DMS53 (cell line): ENCODE results near the gene IBTK.
"Not testable (repeated sequence)": the region's sequence is repeated elsewhere in the genome, so short reads cannot be mapped to it uniquely, and the experiment has no call there.

Source experiments
- DNase-seq: peaks from one replicate; lab custom pipeline; 2025; lab: John Stamatoyannopoulos, UW

IBTK gene

DNA sequence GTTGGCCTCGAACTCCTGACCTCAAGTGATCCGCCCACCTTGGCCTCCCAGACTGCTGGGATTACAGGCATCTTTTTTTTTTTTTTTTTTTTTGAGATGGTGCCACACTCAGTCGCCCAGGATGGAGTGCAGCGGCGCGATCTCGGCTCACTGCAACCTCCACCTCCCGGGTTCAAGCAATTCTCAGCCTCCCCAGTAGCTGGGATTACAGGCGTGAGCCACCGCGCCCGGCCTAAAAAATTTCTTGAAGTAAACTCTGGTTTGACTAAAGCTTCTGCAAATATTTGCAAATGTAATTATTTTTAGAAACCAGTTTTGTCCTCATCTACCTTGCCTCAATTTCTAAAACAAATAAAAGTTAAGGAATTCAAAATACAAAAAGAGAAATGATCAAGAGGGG is 1.2 kb downstream of the IBTK start:
- DNase-seq: no peak

DNA sequence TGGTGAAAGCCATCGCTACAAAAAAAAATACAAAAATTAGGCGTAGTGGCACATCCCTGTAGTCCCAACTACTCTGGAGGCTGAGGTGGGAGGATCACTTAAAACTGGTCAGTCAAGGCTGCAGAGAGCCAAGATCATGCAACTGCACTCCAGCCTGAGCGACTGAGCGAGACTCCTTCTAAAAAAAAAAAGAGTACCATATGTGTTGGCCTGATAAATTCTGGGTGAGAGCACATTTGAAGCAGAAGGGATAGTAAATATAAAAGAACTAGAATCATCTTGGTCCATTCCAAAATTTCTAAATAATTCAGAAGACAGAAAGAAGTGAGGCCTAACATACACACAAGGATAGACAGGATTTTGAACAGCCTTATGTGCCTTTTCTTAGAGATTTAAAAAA is 2.2 kb downstream of the IBTK start:
- DNase-seq: no peak

DNA sequence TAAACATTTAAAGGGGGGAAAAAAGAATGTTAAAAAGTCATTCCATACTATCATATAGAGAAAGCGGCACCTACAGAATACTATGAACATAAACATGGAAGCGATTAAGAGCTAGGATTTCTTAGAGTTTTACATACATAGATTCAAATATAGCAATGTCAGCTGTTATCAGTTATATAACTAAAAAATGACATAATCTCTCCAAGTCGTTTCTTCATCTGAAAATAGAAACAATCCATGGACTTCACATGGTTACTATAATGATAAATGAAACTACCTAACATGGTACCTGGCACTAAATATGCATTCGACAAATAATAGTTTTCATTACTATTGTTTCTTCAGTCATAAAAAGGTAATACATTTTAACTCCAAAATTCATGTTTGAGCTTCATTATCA is 3.7 kb downstream of the IBTK start:
- DNase-seq: no peak

DNA sequence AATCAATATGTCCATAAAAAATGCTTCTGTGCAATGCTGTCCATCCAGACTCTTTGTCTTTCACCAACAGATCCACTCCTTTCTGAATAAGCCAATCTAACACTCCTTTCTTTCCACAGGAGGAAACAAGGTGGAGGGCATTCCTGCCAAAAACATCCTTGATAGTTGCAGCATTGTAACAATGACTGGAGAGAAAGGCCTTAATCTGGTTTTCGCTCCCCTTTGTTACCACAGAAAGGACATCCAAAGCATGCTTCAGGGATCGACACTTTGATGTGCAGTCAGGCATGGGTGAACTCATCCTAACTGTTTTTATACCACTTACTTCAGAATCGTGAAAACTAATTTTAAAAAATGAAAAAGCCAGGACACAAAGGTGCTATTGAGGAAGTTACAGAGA is 7.4 kb downstream of the IBTK start:
- DNase-seq: no peak

DNA sequence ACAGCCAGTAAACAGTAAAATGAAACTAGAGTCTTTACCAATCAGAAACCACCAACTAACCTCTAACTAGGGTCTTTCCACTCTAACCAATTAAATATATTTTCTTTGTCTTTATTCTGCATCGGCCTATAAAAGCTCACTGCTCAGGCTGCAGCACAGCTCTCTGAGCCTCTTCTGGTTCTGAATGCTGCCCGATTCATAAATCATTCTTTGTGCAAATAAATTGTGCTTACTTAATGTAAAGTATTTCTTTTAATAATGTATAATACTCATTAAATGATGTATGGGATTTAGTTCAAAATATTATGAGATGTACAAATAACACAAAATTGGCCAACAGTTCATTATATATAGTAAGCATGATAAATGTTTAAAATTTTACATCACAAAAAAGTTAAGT is 7.9 kb downstream of the IBTK start:
- no peak for DNase-seq

DNA sequence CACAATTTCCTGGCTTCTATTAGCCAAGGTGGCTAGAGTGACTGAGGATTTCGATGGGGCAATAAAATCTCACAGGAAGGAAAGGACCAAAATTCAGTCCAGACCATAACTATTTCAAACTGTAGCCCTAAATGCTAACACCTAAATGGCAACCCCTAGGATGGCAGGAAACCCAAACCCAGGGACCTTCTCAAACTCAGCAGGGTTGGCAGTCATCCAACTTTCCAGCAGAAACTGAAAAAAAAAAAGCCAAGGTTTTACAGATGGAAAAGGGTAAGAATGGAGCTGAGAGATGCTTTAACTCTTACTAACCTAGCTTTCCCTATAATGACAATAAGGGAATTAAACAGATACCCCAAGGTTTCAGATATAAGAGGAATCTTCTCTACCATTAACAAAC is 10.5 kb downstream of the IBTK start:
- no peak for DNase-seq

DNA sequence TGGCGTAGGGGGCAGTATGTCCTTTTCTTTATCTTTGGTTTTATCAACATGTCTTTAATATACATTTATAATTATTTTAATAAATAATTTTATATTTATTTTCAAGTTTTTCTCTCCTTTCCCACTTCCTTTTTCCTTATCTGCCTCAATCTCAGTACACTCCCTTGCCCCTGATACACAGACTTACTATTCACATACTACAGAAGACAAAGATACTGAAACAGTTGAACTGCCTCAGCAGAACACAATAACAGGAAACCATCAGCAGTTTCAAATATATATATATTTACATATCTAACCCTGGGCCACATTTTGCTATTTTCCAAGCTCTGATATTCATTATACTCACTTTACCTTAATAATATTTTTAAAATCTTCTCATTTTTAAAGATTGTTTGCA is 19.8 kb downstream of the IBTK start:
- no peak for DNase-seq

DNA sequence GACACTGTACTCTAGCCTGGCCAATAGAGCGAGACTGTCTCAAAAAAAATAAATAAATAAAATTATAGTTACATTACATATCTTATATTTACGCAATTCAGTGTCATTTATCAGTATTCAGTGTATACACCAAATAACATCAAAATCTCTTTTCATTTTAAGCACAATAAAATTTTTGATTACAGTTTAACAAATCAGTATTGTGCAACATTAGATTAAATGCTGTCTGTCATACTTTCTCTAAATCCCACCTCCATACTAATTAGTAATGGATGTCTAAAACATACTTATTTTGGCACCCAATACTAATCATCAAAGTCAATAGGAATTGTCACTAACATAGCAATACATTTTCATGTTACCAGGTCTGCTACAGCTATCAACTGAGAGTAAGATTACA is 27.4 kb downstream of the IBTK start:
- no peak for DNase-seq

DNA sequence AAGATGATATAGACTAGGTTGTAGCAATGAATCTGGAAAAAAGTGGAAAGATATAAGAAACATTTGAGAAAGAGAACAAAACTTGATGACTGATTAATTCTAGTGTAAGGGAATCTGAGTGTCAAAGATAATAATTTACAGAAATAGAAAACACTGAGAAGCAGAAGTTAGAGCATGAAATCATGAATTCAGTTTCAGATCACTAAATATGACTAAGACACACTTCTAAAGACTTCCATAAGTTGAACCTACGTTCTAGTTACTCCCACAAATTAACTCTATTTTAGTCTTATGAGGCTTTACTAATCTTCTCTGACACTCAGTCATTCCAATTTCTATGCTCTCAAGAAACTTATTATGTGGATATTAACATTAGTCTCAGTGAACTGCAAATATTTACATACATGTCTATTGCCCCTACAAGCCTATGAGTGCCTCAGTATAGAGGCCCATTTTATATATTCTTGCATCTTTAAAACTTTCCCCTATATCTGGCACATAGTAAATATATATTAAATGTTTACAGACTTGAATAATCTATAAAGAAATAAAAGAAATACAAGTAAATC is 30.4 kb downstream of the IBTK start:
- no peak for DNase-seq

DNA sequence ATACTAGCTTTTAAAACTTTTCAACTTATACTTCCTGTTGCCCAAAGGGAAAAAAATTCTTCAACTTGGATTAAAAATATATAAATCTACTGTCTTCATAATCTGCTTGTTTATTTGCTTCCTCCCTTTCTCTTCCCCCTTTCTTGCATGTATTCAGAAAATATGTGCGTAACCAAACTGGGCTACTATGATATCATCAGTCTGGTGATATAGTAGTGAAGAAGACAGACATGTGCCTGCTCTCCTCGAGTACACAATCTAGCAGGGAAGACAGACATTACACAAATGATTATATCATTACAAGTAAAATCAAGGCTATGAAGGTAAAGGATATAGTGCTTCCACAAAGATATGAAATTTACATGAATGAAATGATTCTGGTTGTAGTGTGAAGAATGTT is 31.0 kb downstream of the IBTK start:
- DNase-seq: no peak

DNA sequence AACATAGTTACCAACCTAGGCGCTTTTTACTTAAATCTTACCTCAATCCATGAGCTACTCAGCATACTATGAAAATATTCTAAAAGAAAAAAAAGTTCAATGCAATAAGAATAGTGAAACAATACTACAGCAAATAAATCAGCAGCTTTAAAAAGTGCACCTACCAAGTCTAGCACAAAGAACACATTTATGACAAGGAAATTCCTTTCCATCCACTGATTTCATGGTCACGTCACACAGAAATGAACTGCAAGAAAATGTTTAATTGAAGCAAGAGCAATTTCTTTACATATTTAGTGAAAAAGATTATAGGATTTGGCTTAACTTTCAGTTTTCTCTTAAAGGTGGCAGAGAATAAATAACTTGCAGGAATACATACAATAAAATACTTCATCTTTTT is 36.2 kb downstream of the IBTK start:
- no peak for DNase-seq

DNA sequence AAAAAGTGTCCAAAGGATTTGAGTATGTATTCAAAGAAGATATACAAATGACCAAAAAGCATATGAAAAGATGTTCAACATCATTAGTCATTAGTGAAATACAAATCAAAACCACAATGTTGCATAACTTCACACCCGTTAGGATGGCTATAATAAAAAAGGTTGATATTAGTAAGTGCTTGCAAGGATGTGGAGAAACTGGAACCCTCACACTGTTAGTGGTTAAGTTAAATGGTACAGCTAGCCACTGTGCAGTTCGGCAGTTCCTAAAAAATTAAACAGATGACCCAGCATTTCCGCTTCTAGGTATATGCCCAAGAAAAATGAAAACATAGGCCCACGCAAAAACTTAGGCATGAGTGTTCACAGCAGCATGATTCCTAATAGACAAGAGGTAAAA is 38.6 kb downstream of the IBTK start:
- no peak for DNase-seq

DNA sequence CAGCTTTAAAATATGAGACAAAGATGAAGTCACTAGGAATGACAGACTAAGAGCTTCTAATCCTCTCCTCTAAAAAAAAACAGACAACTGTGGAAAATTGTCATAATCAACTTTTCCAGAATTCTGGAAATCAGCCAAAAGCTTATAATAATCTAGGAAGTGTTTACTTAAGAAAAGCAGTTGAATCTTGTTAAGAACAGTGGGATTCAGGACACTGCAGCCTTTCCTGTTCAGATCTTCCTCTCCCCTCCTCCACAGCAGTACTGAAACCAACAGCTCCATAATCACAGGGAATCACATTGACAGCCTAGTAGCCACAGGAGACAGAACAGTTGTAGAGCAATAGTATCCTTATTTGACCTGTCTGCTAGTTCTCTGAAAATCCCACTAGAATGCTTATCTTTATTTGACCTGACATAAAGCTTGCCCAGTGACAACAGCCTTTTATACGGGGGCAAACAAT is 41.6 kb downstream of the IBTK start:
- peak; percentile 13 for DNase-seq

DNA sequence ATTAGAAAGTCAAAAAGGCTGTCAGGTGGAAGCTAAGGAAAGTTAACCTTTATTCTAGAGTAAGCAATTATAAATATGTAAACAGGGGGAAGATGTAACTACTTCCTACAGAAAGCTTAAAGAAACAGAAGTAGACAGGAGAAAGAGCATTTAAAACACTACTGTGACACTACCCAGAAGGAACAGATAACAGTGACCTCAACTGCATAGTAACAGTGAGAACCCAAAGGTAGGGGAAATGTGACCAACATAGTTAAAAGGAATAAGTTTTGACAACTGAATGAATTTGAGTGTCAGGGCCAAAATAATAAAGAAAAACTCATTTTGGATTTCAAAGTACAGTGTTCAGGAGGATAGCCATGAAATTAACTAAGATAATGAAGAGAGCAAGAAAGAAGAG is 43.5 kb downstream of the IBTK start:
- DNase-seq: no peak

DNA sequence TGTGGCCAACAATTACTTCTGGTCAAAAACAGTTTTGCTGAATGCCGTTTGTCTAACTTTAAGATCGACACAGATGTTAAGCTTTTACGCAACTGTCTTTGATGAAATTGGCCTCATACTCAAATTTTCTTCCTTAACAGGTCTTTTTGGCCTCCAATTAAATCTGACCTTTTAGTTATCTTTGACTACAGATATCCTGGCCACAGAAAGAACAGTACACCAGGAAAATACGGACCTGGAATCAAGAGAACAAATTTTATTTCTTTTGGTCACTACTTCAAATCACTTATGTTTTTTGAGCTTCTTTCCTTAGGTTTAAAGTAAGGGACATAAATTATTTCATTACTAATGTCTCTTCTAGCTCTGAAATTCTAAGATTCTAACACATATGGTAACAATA is 49.8 kb downstream of the IBTK start:
- no peak for DNase-seq

DNA sequence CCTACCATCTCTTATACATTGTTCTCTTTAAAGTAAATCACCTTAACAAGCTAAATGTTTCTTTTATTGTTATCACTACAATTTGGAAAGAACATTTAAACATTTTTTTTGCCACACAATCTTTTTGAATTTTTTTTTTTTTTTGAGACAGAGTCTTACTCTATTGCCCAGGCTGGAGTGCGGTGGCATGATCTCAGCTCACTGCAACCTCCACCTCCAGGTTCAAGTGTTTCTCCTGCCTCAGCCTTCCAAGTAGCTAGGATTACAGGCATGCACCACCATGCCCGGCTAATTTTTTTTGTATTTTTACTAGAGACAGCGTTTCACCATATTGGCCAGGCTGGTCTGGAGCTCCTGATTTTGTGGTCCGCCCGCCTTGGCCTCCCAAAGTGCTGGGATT is 50.3 kb downstream of the IBTK start:
- DNase-seq: not testable (repeated sequence)

DNA sequence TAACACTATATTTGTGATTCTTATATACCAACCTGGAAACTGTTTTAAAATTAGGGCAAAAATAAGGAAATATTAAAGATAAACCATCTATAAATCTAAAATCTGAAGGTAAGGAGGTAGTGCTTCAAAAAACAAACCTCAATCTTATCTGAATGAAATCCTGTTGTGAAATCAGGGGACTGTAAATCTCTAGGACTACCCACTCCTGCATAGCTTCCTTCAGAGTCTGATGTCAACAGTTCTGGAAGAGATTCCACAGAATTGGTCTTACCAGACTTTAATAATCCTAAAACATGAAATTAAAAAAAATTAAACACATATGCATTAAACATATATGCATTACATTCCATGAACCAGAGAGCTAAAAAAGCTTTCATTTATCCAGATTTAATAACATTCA is 51.4 kb downstream of the IBTK start:
- DNase-seq: no peak

DNA sequence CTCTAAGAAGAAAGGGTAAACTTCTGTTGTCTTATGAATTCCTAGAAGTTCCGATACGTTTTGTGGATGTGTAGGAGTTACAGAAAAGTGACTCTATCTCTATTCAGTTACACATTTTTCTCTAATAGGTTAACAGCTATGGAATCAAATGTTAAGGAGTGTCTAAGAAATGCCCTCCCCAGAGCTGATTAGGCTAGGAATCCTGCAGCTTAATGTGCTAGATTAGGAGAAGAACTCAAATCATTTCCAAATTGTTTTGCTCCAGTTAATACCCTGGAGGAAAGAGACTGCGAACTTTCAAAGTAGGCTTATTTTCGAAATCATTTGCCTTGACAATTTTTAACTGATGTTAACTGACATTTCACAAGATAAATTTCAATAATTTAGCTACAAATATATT is 51.9 kb downstream of the IBTK start:
- no peak for DNase-seq

DNA sequence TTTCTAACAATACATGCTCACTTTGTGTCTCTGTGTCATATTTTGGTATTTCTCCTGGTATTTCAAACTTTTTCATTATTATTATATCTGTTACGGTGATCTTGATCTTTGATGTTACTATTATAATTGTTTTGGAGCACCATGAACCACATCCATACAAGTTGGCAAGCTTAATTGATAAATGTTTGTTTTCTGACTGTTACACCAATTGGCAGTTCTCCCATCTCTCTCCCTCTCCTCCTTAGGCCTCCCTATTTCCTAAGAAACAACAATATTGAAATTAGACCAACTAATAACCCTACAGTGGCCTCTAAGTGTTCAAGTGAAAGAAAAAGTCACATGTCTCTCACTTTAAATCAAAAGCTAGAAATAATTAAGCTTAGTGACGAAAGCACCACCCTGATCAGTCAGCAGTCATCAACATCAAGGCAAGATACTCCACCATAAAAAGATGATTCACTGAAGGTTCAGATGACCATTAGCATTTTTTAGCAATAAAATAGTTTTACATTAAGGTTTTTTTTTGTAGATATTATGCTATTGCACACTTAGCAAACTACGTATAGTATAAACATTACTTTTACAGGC is 61.5 kb downstream of the IBTK start:
- no peak for DNase-seq

DNA sequence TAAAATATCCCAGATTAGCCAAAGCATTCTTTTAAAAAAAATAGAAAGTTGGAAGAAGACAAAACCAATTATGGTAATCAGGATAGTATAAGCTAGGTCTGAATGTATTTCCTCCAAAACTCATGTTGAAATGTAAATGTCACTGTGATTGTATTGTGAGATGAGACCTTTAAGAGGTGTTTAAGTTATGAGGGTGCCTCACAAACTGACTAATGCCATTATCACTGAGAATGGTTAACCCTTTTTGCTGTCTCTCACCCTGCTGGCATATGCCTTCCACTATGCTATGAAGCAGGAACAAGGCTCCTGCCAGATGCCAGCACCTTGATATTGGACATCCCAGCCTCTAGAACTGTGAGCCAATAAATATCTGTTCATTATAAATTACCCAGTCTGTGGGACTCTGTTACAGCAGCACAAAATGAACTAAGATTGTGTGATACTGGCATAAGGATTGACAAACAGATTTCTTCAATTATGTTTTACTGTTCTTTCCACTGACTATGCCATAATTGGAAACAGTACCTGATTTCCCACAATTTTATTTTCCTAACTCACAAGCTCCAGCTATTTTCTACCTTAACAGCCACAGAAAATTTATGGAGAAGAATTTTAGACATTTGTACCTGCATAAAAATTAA is 63.8 kb downstream of the IBTK start:
- no peak for DNase-seq

DNA sequence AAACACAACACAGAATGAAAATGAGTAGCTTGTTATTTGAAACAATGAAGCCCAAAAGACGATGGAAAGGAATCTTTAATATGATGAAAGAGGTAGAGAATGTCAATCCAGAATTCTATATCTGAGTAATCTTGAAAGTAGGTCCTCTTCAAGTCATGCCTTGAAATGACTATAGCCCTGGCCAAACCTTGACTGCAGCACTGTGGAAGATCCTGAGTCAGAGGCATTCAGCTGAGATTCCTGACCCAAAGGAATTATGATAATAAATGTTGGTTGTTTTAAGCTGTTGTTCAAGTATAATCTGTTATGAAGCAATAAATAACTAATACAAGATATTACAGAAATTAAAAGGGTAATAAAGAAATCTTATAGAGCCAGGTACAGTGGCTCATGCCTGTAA is 64.8 kb downstream of the IBTK start:
- no peak for DNase-seq

DNA sequence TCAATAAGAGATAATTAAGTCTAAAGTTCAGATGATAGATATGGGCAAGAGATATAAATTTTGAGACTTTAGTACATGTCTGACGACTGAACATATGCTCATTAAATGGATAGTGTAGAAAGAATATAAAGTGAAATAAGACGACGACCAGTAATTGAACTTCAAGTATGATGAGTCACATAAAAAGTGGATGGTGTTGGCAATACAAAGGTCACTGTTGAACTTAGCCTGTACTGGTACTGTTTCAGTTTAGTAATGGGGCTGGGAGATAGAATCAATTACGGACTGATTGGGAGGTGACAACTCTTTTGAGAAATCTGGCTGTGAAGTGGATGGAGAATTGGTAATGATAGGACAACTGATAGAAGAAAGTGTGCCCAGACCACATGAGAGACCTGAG is 68.1 kb downstream of the IBTK start:
- no peak for DNase-seq

DNA sequence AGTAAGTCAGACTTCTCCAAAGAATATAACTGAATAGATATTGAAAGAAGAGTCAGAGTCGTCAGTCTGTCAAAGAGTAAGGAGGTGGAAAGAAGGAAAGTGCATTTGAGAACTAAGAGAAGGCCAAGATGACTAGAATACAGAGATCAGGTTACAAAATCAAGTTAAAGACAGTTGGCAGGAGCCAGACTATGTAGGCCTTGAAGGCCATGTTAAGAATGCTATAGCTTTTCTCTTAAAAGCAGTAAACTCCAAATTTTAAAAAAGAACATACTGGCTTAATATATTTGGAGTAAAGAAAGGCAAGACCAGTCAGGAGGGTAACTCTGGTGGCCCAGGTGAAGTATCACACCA is 68.8 kb downstream of the IBTK start:
- no peak for DNase-seq

DNA sequence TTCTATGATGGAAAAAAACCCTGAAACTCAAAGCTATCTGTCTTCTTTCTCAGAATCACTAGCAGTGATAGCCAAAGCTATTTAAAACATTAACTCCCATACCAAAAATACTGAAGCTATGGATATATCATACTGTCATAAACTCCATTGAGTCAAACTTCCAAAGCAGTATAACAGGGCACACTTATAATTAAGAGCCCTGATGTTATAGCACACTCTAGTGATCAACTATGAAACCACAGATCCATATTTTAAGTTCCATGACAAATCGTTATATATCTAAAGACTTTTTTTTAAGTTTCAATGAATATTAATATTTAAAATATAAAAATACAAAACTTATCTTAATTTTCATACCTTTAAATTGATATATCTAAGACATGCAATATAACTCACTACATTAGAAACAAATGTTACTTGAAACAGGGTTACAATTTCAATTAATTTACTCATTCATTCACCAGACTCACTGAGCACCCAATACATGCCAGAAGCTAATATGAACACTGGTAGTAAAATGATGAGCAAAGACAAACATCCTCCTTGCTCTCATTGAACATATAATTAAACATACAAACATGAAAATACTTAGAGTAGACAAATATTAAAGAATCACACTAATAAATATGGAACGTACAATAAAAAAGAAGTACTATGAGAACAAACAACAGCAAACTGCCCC is 69.3 kb downstream of the IBTK start:
- DNase-seq: peak; percentile 56
